ENCODE measurements around the gene HNRNPH2.

Gene HNRNPH2

DNA sequence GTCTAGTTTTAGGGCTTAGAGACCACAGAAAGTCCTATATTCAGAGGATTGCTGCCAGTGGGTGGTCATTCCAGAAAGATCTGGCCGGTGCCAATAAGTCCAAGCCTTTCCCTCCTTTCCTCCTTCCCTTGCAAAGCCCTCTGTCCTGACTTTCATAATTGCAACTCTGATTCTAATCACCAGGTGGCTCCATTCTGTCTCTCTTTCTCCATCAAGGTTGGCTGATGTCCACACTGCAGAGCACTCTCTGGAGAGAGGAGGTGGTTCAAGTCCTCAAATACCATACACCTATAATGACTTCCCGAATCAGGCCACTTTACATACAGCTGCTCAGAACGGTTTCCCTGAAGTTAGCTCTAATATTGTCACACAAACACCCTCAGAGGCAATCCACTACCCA lies 54.9 kb downstream of the HNRNPH2 start:
- peak; percentile 38 for DNase-seq (ENCODE audit: low spot score)
